ENCODE measurements around the gene FSTL5.

FSTL5 gene

GRCh38 chr4:162102713-162103112 lies 61.1 kb downstream of the FSTL5 start:
- DNase-seq, result no peak

- DNase-seq, result no peak
Measured at GRCh38 chr4:162101337-162101736, 62.5 kb downstream of the FSTL5 start.

- DNase-seq, result no peak
Measured at GRCh38 chr4:162075726-162076125, 88.1 kb downstream of the FSTL5 start.

- no peak for DNase-seq
Measured at GRCh38 chr4:162061214-162061613, 102.6 kb downstream of the FSTL5 start.

- DNase-seq, result no peak
Measured at GRCh38 chr4:162059656-162060055, 104.1 kb downstream of the FSTL5 start.

- no peak for DNase-seq
Measured at GRCh38 chr4:162056990-162057389, 106.8 kb downstream of the FSTL5 start.

- no peak for DNase-seq
Measured at GRCh38 chr4:162046135-162046534, 117.7 kb downstream of the FSTL5 start.

- DNase-seq, result no peak
Measured at GRCh38 chr4:162038112-162038511, 125.7 kb downstream of the FSTL5 start.

GRCh38 chr4:162017863-162018262 lies 145.9 kb downstream of the FSTL5 start:
- no peak for DNase-seq

- DNase-seq, result no peak
Measured at GRCh38 chr4:162016991-162017390, 146.8 kb downstream of the FSTL5 start.

- no peak for DNase-seq
Measured at GRCh38 chr4:162016219-162016618, 147.6 kb downstream of the FSTL5 start.

- no peak for DNase-seq
Measured at GRCh38 chr4:162015090-162015489, 148.7 kb downstream of the FSTL5 start.

GRCh38 chr4:162011089-162011488 lies 152.7 kb downstream of the FSTL5 start:
- DNase-seq, result no peak

- DNase-seq, result no peak
Measured at GRCh38 chr4:162010362-162010761, 153.4 kb downstream of the FSTL5 start.

GRCh38 chr4:161992317-161992716 lies 171.5 kb downstream of the FSTL5 start:
- DNase-seq, result no peak

GRCh38 chr4:161991811-161992210 lies 172.0 kb downstream of the FSTL5 start:
- DNase-seq, result no peak

GRCh38 chr4:161990721-161991120 lies 173.1 kb downstream of the FSTL5 start:
- no peak for DNase-seq

- DNase-seq, result no peak
Measured at GRCh38 chr4:161988946-161989345, 174.9 kb downstream of the FSTL5 start.

GRCh38 chr4:161987611-161988010 lies 176.2 kb downstream of the FSTL5 start:
- no peak for DNase-seq

GRCh38 chr4:161952382-161952781 lies 211.4 kb downstream of the FSTL5 start:
- no peak for DNase-seq

- DNase-seq, result no peak
Measured at GRCh38 chr4:161949946-161950725, 213.7 kb downstream of the FSTL5 start.

GRCh38 chr4:161948026-161948770 lies 215.6 kb downstream of the FSTL5 start:
- DNase-seq, result no peak

GRCh38 chr4:161937596-161937995 lies 226.2 kb downstream of the FSTL5 start:
- no peak for DNase-seq

Measured in activated CD8-positive, alpha-beta memory T cell treated with anti-CD3 and anti-CD28 coated beads for 24 hours (primary cell).